Stimulated activated CD4-positive, alpha-beta T cell treated with anti-CD3 and anti-CD28 coated beads, Interleukin-12 subunit alpha, Interleukin-12 subunit beta, amount 100 ng/mL, for 24 hours (primary cell): ENCODE measurements around the gene VSNL1.

Experiments
- DNase-seq, 2 experiments: peaks; one replicate each; pipeline ENCODE4 v3.0.0-alpha.2; 2020; ENCODE audit warnings: low read depth in 2 of 2

VSNL1 gene

GRCh38 chr2:17583166-17583565 is 42.7 kb downstream of the VSNL1 start:
- DNase-seq, result no peak

GRCh38 chr2:17583646-17584045 is 43.1 kb downstream of the VSNL1 start:
- DNase-seq, result no peak

- no peak for DNase-seq
Measured at GRCh38 chr2:17584689-17585088, 44.2 kb downstream of the VSNL1 start.

- no peak for DNase-seq
Measured at GRCh38 chr2:17587469-17587868, 47.0 kb downstream of the VSNL1 start.

GRCh38 chr2:17588031-17588430 is 47.5 kb downstream of the VSNL1 start:
- DNase-seq, result no peak

GRCh38 chr2:17589406-17590035 is 49.0 kb downstream of the VSNL1 start:
- no peak for DNase-seq

GRCh38 chr2:17590342-17590911 is 49.9 kb downstream of the VSNL1 start:
- DNase-seq, result no peak

- no peak for DNase-seq
Measured at GRCh38 chr2:17591846-17592245, 51.4 kb downstream of the VSNL1 start.

- no peak for DNase-seq
Measured at GRCh38 chr2:17592731-17593409, 52.4 kb downstream of the VSNL1 start.

- no peak for DNase-seq
Measured at GRCh38 chr2:17593445-17593840, 52.9 kb downstream of the VSNL1 start.

GRCh38 chr2:17593841-17594491 is 53.5 kb downstream of the VSNL1 start:
- DNase-seq, result no peak

- DNase-seq, result no peak
Measured at GRCh38 chr2:17594533-17595401, 54.3 kb downstream of the VSNL1 start.

- no peak for DNase-seq
Measured at GRCh38 chr2:17599617-17600016, 59.1 kb downstream of the VSNL1 start.

- no peak for DNase-seq
Measured at GRCh38 chr2:17600556-17601204, 60.2 kb downstream of the VSNL1 start.

- no peak for DNase-seq
Measured at GRCh38 chr2:17604050-17604449, 63.6 kb downstream of the VSNL1 start.

- DNase-seq, result no peak
Measured at GRCh38 chr2:17605696-17606095, 65.2 kb downstream of the VSNL1 start.

GRCh38 chr2:17606851-17607250 is 66.4 kb downstream of the VSNL1 start:
- DNase-seq, result no peak

- DNase-seq, result no peak
Measured at GRCh38 chr2:17607379-17607778, 66.9 kb downstream of the VSNL1 start.

GRCh38 chr2:17608251-17608650 is 67.8 kb downstream of the VSNL1 start:
- DNase-seq, result no peak

GRCh38 chr2:17610521-17610920 is 70.0 kb downstream of the VSNL1 start:
- no peak for DNase-seq

- no peak for DNase-seq
Measured at GRCh38 chr2:17611036-17611435, 70.5 kb downstream of the VSNL1 start.
